HuH-7.5 (cell line): ENCODE data around the gene ACE.

Experiments
- DNase-seq: peaks from one replicate; pipeline ENCODE4 v3.0.0; 2011; ENCODE audit warnings: low spot score

The ACE gene

GRCh38 chr17:63476854-63477479 is at the start of gene ACE:
Gene ACE, plus strand, starts transcription at chr17:63477061. Its CDS starts 34 bp downstream, at chr17:63477095.
- peak; percentile 70 for DNase-seq

GRCh38 chr17:63429766-63430165 is 47.1 kb upstream of the ACE start:
- DNase-seq, result no peak

- DNase-seq, result no peak
Measured at GRCh38 chr17:63430223-63430622, 46.6 kb upstream of the ACE start.

- DNase-seq, result no peak
Measured at GRCh38 chr17:63431618-63431938, 45.3 kb upstream of the ACE start.

- DNase-seq, result no peak
Measured at GRCh38 chr17:63431939-63432804, 44.7 kb upstream of the ACE start.

- DNase-seq, result no peak
Measured at GRCh38 chr17:63433746-63434591, 42.9 kb upstream of the ACE start.

- DNase-seq, result no peak
Measured at GRCh38 chr17:63434951-63435571, 41.8 kb upstream of the ACE start.

- peak; percentile 72 for DNase-seq
Measured at GRCh38 chr17:63435681-63436522, 41.0 kb upstream of the ACE start.

- DNase-seq, result no peak
Measured at GRCh38 chr17:63436523-63437110, 40.2 kb upstream of the ACE start.

- DNase-seq, result no peak
Measured at GRCh38 chr17:63437287-63438091, 39.4 kb upstream of the ACE start.

GRCh38 chr17:63438092-63439051 is 38.5 kb upstream of the ACE start:
- DNase-seq, result no peak

GRCh38 chr17:63439687-63440086 is 37.2 kb upstream of the ACE start:
- no peak for DNase-seq

GRCh38 chr17:63440127-63440769 is 36.6 kb upstream of the ACE start:
- no peak for DNase-seq

- no peak for DNase-seq
Measured at GRCh38 chr17:63440770-63441335, 36.0 kb upstream of the ACE start.

GRCh38 chr17:63441654-63442053 is 35.2 kb upstream of the ACE start:
- no peak for DNase-seq

GRCh38 chr17:63442074-63442473 is 34.8 kb upstream of the ACE start:
- no peak for DNase-seq

- no peak for DNase-seq
Measured at GRCh38 chr17:63442549-63443035, 34.3 kb upstream of the ACE start.

GRCh38 chr17:63443053-63443452 is 33.8 kb upstream of the ACE start:
- no peak for DNase-seq
